Measurements from ENCODE around the gene GIMAP4.

GRCh38 chr7:150565239-150565638, 2.0 kb upstream of the GIMAP4 start:
- TF ChIP-seq CTCF (IDR thresholded peaks at IDR 0.05) (no peak), POLR2A (IDR thresholded peaks at IDR 0.05) (no peak)

Measured in adrenal gland (tissue), 5 donors.